NCI-H128 (cell line): ENCODE measurements around the gene IREB2.
"Not testable (repeated sequence)": the region's sequence is repeated elsewhere in the genome, so short reads cannot be mapped to it uniquely, and the experiment has no call there.

Source experiments
- DNase-seq: peaks from one replicate; lab custom pipeline; 2025; ENCODE audit not compliant: unreplicated experiment; lab: John Stamatoyannopoulos, UW

Gene IREB2

DNA sequence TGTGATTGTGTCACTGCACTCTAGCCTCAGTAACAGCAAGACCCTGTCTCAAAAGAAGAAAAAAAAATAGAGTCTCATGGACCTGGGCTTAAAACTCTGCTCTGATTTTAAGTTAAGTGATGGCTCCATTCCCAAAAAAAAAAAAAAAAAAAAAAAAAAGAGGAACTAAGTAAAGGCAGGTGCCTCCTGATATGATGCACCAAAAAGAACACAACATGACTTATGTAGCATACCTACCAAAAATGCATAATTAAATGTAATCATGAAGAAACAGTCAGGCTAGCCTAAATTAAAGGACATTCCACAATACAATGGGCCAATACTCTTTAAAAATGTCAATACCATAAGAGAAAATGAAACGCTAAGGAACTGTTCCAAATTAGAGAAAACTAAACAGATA, 5.4 kb upstream of the IREB2 start:
- no peak for DNase-seq

DNA sequence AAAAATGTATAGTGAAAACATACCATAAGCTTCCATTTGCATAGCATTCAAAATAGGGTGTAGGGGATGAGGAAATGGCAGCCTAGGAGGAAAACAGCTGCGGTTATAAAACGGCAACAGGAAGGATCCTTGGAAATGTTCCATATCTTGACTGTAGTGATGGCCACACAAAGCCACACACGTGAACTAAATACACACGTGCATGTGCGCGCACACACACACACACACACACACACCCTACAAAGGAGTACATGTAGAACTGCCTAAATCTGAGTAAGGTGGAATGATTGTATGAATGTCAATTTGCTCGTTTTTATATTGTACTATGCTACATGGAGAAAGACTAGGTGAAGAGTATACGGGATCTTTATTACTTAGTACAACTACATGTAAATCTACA, 3.9 kb upstream of the IREB2 start:
- no peak for DNase-seq

DNA sequence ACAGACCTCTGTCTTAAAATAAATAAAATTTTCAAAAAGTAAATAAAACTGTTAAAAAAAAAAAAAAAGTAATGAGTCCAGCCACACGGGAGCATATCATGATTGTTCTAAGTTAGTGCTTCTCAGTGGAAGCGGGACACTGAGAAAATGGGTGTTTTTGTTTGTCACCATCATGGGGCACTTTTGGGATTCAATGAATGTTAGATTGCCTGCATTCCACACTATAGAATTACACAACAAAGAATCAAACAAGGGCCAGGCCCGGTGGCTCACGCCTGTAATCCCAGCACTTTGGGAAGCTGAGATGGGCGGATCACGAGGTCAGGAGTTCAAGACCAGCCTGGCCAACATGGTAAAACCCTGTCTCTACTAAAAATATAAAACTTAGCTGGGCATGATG, 3.3 kb upstream of the IREB2 start:
- DNase-seq, result not testable (repeated sequence)

DNA sequence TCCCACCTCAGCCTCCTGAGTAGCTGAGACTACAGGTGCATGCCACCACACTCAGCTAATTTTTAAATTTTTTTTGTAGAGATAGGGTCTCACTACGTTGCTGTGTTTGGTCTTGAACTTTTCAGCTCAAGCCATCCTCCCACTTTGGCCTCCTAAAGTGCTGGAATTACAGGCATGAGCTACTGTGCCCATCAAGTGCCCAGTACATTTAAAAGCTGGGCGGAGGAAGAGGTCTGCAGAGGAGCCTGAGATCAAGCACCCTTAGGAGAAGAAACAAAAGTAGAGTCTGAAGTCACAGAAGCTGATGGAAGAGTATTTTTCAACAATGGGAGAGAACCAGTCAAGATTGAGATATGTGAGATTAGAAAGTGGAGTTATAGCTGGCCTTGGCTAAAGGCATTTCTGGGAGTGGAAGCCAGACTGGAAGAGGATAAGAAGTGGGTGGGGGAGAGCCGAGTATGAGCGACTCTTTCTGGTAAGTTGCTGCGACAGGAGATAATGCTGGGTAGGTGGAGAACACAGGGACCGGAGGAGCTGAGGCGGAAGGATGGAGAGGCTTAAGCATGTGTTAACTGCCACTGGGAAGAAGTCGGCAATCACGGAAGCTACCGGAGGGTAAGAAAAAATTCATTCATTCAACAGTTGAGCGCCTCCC, 782 bp upstream of the IREB2 start:
- no peak for DNase-seq

DNA sequence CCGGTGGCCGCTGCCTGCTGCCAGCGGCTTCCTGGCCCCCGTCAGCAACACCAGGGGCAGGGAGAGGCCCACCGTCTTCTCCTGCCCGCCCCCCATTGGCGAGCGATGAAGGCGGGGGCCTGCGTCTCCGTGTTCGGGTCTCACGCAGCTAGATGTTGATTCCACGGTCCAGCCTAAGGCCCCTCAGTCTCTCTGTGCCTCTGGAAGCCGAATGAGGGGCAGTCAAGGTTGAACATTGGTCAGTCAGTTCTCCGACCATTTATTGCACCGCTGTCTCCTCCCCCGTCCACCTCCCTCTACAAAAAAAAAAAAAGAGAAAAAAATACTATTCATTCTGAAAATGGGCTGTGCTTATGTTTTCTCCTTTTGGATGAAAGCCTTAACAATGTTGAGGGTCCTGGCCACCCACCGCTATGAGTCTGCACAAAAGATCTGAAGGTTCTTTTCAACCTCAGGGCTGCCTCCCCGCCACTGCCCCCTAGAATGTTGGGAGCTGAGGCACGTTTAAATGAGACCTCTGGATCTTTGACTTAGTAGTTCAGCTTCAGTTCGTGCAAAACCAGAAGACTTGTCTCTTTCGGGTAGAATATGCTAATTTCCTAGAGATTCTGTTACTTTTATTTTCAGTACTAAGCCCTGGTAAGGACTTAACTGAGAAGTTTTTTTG, 736 bp downstream of the IREB2 start:
- no peak for DNase-seq

DNA sequence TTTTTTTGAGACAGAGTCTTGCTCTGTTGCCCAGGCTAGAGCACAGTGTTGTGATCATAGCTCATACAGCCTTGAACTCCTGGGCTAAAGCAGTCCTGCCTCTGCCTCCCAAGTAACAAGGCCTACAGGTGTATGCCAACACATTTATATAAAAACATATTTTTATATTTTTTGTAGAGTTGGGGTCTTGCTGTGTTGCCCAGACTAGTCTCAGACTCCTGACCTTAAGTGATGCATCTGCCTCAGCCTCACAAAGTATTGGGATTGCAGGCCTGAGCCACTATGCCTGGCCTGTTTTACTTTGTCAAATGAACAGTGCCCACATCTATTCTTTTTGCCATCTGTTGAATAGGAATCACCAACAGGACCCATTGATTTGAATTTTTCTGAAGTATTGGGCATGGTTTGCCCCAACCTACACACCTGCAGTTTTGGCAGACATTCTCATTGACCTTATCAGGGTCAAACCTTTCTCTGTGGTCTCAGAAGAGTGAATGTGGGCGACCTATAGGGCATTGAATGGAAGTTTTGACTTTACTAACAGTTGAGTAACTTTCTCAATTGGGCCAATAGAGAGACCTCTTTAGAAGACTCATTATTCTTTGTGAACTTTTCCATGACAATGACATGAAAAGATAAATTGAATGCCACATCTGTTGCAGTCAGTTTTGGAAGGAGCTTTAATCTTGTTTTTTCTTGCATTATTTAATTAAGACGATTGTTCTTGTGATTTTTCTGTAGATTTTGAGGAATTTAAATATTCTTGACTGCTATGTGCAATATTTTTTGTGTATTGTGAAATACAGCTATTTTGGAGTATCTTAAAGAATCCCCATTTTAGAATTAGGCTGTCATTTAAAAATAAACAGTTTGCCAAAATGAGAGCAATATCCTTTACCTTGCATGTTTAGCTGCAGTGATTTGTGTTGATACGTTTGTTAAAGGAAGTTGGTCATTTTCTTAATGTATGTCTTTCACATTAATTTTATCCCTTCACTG, 2.7 kb downstream of the IREB2 start:
- DNase-seq, result no peak

DNA sequence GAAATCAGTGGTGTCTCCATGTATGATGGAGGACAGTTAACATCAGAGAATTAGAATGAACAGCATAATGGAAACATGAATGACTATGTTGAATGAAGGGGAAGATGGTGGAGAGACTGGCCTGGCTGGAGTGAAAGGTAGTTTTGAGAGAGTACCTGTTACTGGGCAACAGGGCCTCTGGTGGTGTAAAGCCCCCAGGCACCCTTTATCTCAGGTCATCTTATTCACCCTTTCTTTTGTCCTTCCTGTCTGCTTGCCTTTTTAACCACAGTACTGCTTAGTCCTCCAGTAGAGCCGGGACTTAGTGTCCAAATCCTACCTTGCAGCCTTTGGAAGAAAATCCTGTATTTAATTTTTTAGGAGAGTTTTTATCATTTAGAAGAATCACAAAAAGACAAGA, 6.2 kb downstream of the IREB2 start:
- no peak for DNase-seq

DNA sequence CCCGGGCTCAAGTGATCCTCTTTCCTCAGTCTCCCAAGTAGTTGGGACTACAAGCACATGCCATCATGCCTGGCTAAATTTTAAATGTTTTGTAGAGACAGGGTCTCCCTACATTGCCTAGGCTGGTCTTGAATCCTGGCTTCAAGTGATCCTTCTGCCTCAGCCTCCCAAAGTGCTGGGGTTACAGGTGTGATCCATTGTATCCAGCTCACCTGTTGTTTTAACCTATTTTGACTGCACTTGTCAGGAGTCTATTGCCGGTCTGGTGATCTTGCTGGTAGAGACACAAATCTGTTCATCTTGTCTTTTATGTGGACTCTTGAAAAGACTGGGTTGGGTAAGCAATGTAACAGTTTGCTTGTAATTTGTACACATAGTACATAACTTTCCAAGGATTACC, 7.9 kb downstream of the IREB2 start:
- DNase-seq, result no peak

DNA sequence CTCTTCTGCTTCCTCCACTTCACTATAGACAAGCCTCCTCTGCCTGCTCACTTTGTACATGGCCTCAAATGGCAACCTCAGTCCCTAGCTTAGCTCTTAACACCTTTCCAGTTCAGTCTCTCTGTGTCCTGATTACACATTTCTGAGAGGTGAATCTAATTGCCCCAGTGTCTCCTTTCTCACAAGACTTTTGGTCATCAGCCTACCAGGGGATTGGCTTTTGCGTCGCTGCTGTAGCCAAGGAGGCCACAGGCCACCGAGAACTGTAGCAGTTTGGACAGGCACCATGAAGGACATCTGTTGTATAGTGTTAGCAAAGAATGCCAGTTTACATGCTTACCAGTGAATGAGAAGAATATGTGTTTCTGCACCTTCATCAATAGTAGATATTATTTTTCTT, 8.5 kb downstream of the IREB2 start:
- DNase-seq, result no peak

DNA sequence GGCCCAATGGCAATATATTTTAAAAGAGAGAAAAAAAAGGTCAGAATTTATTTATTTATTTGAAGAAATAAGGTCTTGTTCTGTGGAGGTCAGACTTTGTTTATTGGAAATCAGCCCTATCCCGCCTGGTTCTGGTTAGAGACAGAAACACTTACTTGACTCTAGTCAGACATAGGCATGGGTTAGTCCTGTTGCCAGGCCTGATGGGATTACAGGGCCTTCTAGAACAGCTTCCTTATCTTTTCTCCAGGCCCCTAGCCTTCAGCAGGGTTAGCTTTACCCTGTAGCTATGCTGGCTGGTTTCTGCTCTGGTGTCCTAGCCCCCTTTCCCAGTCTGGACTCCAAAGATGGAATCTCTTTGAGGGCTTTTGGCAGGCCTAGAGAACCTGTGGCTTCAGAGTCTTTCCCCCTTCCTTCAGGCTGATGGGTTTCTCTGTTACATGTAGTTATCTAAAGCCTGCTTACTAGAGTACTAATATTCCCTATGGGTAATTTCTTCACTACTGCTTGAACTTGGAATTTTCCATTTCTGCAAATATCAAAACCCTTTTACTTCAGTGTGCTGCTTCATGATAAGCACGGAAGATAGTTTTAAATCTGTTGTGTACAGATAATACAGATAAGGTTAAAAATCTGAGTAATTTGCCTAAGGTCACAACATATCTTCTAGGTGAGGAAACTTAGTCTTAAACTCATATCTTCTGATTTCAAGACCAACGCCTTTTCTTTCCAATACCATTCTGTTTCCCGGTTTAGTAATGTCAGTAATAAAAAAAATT, 10.6 kb downstream of the IREB2 start:
- DNase-seq, result no peak

DNA sequence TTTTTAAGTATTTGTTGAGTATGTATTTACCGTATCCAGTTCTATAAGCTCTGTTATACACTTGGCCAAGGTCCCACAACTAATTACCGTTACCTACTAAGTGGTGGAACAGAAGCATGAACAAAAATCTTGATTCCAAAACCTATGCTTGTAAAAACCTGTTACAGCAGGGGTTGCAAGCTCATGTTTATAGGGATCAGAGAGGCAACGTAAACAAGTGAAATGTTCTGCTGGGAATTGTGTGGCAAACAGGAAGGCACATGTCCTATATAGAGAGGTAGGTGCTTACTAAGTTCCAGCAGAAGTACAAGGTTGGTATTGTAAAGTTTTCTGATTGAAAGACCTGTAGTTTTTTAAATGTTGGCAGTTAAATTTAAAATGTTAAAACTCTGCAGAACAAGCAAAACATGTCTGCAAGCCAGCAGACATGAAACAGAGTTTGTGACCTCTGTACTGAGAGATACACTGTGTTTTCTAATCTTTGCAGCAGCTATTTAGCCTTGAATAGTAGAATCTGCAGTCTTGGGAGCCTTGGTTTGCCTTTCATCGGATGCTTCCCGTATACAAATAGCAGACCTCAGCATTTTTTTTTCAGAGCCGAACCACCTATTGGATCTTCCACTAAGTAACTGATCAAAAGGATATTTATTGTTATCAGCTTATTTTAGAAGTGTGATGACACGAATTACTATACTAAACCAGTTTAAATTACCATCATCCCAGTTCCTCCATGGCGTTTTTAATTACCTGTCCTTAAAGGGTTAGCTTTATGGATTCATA, 11.4 kb downstream of the IREB2 start:
- no peak for DNase-seq

DNA sequence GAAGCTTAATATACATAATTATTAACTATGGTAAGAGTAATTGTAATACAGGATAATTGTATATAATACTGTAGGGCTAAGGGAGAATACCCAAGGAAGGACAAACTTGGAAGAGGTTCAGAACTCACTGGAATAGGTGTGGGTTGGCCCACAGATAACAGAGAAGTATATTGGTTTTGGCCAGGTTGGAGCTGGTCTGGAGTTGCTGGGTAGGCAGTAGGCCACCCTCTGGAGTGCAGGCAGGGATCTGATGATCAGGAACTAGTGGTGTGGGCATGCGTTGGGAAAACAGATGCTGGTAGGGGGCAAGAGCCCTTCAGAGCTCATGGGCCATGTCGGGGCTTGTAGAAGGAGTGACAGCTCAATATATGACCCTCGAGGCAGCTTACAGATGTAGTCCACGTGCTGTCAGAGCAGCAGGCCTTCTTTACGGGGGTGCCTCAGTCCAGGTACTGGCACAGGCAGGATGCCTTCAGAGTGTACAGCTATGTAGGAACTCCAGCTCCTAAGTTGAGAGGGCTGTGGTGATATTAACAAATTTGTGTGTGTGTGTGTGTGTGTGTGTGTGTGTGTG, 12.4 kb downstream of the IREB2 start:
- DNase-seq, result no peak

DNA sequence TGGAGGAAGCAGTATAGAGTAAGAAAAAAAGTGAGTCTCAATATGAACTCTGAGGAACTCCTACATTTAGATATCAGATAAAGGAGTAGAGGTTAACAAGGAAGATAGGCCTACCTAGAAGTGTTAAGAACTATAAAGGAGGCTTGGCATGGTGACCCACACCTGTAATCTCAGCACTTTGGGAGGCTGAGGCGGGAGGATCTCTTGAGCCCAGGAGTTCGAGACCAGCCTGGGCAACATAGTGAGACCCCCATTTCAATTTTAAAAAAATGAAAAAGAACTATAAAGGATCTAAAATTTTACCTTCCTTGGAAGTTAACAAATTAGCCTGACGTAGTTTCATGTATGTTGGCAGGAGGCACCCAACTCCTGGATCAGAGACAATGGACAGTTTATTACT, 14.5 kb downstream of the IREB2 start:
- DNase-seq, result no peak

DNA sequence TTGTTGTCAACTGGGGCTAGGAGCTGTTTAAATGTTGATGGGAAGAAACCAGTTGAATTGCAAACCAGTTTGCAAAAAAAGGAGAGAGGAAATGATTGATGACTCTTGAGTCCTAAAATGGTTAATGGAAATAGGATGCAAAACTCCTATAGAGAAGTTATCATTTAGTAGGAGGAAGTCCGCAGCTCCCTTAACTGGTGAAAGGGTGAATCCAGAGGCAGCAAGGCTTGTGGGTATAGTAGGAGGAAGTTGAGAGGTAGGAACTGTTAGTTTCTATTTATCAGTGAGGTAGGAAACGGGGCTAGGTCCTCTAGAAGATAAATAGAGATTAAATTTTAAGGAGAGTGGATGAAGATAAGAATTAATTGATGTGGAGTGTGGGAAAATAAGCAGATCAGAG, 15.4 kb downstream of the IREB2 start:
- DNase-seq, result no peak

DNA sequence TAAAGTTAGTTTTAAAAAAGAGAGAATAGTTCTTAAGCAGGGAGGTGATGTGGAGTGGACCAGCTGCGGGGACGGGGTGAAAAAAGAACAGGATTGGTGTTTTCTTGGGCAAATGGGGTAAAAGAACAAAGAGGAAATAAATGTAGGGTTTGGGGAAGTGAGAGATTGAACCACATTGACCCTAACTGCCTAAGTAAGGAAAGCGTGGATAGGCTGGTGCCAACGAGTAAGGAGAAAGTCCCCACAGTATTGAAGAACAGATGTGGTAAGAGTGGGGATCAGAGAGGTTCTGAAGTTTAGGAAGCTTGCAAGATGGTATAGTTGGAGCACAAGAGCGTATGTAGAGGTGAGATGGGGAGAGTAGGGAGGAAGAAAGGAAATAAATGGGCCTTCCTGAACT, 17.0 kb downstream of the IREB2 start:
- DNase-seq, result no peak

DNA sequence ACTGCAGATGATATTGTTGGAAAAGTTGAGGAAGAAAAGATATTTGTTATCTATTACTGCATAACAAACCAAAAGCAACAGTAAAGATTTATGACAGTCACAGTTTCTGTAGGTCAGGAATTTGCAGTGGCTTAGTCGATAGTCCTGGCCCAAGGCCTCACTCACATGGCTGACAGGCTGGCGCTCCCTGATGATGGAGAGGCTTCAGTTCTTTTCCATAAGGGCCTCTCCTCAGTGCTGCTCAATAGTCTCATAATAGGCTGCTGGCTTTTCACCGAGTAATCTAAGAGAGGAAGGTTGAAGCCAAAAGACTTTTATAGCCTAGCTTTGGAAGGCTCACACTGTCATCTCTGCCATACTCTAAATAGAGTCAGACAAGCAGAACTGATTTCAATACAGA, 17.7 kb downstream of the IREB2 start:
- DNase-seq, result peak; percentile 40

DNA sequence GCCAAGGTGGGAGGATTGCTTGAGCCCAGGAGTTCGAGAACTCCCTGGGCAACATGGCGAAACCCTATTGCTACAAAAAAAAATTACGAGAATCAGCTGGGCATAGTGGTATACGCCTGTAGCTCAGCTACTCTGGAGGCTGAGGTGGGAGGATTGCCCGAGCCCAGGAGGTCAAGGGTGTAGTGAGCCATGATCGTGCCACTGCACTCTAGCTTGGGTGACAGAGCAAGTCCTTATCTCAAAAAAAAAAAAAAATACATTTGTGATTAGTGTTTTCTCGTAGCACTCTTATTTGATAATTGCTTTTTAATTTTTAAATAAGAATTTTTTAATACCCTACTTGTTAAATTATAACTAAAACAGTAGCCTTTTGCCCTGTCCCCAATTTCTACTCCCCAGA, 18.4 kb downstream of the IREB2 start:
- DNase-seq, result no peak

DNA sequence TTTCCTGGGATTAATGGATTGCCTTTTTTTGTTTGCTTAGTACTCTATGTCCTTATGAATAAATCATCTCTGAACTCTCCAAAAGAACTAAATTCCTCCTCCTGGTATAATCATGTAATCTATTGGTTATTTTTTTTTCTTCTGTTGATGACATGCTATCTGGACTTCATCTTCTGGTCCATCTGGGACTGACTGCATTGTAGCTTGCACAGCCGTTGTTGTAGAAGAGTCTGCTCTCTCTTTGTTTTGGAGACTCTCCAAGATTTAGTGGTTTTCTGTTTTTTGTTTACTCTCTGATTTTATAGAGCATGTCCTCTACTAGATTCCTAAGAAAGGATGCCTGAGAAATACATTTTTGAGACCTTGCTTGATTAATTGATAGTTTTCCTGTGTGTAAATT, 19.1 kb downstream of the IREB2 start:
- DNase-seq, result no peak

DNA sequence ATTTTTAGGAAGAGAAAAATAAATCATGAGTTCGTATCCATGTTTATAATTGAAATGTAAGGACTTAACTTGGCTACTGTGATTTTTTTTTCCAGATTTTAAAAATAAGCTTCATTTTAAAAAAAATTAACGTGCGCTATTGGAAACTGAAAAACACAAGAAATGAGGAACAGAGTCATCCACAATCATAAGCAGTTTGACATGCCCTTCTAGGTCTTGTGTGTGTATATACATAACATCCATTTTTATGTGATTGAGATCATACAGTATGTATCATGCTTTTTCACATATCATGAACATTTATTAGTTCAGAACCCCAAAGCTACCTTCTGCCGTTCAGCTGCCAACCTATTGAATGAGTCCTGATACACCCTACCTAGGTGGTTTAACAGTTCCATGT, 22.7 kb downstream of the IREB2 start:
- DNase-seq, result no peak
